Effector memory CD4-positive, alpha-beta T cell (primary cell): Measurements from ENCODE around the gene TRIM44.

Experiments used
- DNase-seq, 3 donors: peaks; one replicate each; pipeline ENCODE4 v3.0.0-alpha.2; 2020
- H3K27ac ChIP-seq: 2 replicates; pipeline ENCODE4 v1.7.0; 2013; ENCODE audit warnings: mild to moderate bottlenecking, low read length, moderate library complexity; ENCODE audit not compliant: insufficient read depth, poor library complexity, severe bottlenecking
- H3K27me3 ChIP-seq: replicated peaks from 2 replicates; pipeline ENCODE4 v1.7.0; 2013; ENCODE audit warnings: mild to moderate bottlenecking, low read length; ENCODE audit not compliant: insufficient read depth, control insufficient read depth, poor library complexity, severe bottlenecking
- H3K36me3 ChIP-seq: 2 replicates; pipeline ENCODE4 v1.7.0; 2013; ENCODE audit warnings: mild to moderate bottlenecking, low read length, moderate library complexity; ENCODE audit not compliant: control insufficient read depth, insufficient read depth
- H3K4me1 ChIP-seq: 2 replicates; pipeline ENCODE4 v1.7.0; 2013; ENCODE audit warnings: low read length, mild to moderate bottlenecking; ENCODE audit not compliant: control insufficient read depth, insufficient read depth, poor library complexity, severe bottlenecking
- H3K4me3 ChIP-seq: 2 replicates; pipeline ENCODE4 v1.7.0; 2013; ENCODE audit warnings: low read length, low read depth, mild to moderate bottlenecking; ENCODE audit not compliant: insufficient read depth, poor library complexity, severe bottlenecking
- H3K9me3 ChIP-seq: 2 replicates; pipeline ENCODE4 v1.7.0; 2013; ENCODE audit warnings: mild to moderate bottlenecking, low read length, moderate library complexity; ENCODE audit not compliant: control insufficient read depth

The TRIM44 gene

DNA sequence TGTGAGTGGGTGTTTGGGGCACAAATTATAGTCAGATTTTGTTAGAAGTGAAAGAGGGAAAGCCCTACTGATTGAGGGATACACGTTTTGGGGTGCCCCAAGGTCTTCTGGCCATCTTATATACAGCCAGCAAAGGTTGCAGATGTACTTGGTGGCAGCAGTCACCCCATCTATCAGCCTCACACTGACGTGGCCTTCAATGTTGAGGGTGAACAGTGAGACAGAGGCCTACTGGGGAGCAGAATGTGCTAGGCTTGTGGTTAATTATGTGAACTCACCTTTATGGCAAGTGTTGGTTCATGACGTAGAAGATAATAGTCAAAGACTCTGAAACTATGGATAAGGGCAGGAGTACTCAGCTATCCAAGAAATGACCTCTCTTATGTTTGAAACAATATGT is 121.2 kb downstream of the TRIM44 start:
- Histone ChIP-seq H3K4me3 (no peak overlapping the region), H3K9me3 (no peaks in the 10 kb centered on the region), H3K36me3 (no peaks in the 10 kb centered on the region), H3K27me3 (no peaks in the 10 kb centered on the region), H3K27ac (no peak overlapping the region), H3K4me1 (peaks cover 4% of the 10 kb centered on the region)
- no peak for DNase-seq

DNA sequence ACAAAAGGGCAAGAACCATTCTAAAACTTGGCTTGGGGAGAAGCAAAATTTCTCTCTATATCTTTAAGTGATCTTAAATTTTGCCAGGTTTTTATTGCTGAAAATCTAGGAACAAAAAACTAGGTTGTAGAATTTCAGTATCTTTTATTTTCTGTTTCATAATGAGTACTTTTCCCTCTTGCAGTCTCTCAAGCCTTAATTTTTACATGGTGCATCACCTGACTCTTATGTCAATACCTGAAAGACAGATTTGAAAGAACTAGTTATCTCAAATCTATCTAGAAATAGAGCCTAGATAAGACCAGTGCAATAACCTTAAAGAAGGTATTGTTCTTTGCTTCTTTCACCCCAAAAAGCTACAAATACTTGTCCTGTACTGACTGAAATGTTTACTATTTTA is 122.1 kb downstream of the TRIM44 start:
- H3K27me3 ChIP-seq = no peaks in the 10 kb centered on the region
- H3K36me3 ChIP-seq = no peaks in the 10 kb centered on the region
- no peak overlapping the region for H3K27ac ChIP-seq
- H3K4me3 ChIP-seq = no peak overlapping the region
- H3K9me3 ChIP-seq = no peaks in the 10 kb centered on the region
- H3K4me1 ChIP-seq = peaks cover 4% of the 10 kb centered on the region
- no peak for DNase-seq

DNA sequence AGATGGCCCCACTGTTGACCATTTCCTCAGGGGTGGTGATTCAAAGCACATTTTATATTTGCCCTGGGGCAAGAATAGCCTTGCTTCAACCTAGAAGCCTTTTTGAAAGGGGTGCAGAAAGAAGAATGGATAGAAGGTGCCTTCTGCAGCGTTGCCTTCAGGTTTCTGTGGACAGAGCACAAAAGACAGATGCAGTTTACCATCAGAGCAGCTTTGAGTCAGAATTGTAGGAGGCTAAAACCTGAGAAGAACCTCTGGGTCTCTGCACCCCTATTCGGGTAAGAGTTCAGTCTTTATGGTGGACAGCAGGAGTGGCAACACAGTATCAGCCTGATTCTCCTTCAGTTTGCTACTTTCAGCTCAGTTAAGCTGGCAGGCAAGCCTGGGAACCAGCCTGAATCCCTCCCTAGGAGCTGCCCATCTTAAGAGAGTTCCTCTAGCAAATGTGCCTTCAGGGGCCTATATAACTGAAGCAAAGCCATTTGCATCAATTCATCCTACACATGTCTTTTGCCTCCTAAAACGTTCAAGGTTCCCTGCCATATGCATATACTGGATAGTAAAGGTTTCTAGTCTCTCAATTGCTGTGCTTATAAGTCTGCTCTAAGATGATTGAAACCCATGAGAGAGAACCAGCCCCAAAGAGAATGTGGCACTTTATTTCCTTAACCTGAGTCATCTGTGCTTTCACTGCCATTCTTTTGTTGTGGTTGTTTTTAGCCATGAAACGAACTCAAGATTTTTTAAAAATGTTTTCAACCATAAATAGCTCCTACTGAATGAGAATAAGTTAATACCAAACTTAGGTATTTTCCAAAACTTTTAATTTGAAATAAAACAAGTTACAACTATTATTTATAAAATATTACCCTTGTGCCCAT is 123.0 kb downstream of the TRIM44 start:
- H3K27ac ChIP-seq = no peak overlapping the region
- H3K36me3 ChIP-seq = no peaks in the 10 kb centered on the region
- H3K9me3 ChIP-seq = no peaks in the 10 kb centered on the region
- H3K4me1 ChIP-seq = peaks cover 4% of the 10 kb centered on the region
- H3K4me3 ChIP-seq = no peak overlapping the region
- DNase-seq = no peak
- no peaks in the 10 kb centered on the region for H3K27me3 ChIP-seq

DNA sequence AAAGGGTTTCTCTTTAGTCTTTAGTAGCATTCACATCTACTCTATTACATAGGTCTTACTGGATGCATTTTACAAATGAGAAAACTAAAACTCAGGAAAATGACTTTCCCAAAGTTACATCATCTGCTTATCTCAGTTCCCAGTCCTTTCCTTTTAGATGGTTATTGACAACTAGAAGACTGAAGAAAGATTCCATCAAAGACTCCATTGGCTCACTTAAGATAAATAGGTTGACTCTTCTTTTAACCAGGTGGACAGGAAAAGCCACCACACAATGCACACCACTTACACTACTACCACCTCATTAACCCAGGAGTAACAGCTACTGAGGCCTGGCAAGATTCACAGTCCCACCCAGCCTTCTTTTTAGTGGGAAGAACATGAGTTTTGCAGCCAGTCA is 123.6 kb downstream of the TRIM44 start:
- Histone ChIP-seq H3K27me3 (no peaks in the 10 kb centered on the region), H3K27ac (no peak overlapping the region), H3K9me3 (no peaks in the 10 kb centered on the region), H3K4me3 (no peak overlapping the region), H3K4me1 (peaks cover 4% of the 10 kb centered on the region), H3K36me3 (no peaks in the 10 kb centered on the region)
- no peak for DNase-seq

DNA sequence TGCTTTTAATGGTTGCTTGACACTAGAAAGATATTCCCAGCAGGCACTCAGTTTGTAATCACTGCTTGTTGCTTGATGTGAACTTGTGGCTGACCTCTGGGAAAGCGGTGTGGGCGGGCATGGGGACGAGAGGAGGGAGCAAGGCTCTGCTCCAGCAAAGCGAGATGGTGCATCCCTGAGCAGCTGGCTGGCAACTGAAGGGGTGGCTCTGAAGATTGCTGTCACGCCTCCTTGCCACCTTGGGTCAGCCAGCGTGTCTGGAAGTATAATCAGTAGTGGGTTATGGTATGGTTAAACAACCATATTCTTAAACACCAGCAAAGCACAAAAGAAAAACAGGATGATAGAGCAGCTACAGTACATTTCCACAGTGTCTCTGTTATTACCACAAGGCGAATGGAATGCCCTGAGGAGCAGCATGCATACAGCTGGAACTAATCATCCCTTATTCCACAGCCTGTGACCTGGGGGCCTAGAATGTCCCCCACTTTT is 124.5 kb downstream of the TRIM44 start:
- no peaks in the 10 kb centered on the region for H3K27me3 ChIP-seq
- no peak overlapping the region for H3K27ac ChIP-seq
- no peaks in the 10 kb centered on the region for H3K9me3 ChIP-seq
- no peak overlapping the region for H3K4me3 ChIP-seq
- H3K4me1 ChIP-seq = peaks cover 4% of the 10 kb centered on the region
- no peaks in the 10 kb centered on the region for H3K36me3 ChIP-seq
- DNase-seq = no peak

DNA sequence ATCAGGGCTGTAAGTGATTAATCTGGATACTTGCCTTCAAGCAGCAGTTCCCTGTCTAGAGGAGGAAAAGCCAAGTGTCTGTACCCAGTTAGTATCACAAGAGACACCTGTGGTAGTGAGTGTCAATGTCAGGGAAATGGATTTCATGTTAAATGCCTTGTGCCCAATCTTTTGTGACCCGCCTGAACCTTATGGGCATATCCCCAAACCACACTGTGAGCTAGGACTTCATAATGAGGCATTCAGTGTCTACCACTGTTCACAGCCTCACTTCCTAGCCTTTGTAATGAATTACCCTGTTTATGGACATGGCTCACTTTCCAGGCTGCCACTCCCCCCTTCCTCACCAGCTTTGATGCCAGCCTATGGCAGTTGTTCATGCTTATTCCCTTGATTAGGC is 125.1 kb downstream of the TRIM44 start:
- no peak overlapping the region for H3K27ac ChIP-seq
- no peaks in the 10 kb centered on the region for H3K9me3 ChIP-seq
- H3K4me3 ChIP-seq = no peak overlapping the region
- H3K4me1 ChIP-seq = peaks cover 4% of the 10 kb centered on the region
- no peaks in the 10 kb centered on the region for H3K27me3 ChIP-seq
- no peaks in the 10 kb centered on the region for H3K36me3 ChIP-seq
- DNase-seq = no peak

DNA sequence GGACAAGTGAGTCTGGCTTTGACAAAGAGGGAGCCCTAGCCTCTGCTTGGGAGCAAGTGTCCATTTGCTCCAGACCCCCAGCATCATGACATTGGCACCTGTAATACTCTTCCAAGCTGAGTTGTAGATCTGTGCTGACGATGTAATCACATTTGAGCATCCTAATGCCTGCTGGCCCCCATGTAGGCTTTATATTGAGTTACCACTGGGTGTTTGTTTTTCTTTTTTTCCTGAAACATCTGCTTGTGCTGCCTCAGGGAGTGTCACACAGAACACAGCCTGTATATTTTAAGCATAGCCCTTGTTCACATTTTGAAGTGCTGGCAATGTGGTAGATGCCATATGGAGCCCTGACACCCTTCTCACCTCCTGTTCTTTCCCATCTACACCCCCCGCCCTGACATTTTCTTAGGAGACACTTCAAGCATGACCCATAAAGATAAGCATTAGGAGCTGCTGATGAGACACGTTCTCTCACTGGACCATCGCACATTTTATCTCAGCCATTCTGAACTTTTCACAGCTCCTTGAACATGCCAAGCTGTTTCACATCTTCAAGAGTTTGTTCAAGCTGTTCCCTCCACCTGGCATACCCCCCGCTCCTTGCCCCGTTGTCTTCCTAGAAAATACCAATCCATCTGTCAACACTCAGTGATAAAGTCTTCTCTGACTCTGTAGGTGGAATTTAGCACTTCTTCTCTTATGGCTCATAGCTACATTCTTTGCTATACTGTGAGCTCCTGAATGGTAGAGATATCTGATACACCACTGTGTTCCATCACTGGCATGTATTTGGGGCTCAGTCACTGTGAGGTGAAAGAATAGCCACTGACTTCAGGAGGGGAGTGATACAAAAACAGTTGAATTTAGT is 128.7 kb downstream of the TRIM44 start:
- H3K36me3 ChIP-seq = no peaks in the 10 kb centered on the region
- DNase-seq = no peak
- no peaks in the 10 kb centered on the region for H3K9me3 ChIP-seq
- H3K27me3 ChIP-seq = no peaks in the 10 kb centered on the region
- H3K4me3 ChIP-seq = no peak overlapping the region
- no peak overlapping the region for H3K27ac ChIP-seq
- H3K4me1 ChIP-seq = no peaks in the 10 kb centered on the region

DNA sequence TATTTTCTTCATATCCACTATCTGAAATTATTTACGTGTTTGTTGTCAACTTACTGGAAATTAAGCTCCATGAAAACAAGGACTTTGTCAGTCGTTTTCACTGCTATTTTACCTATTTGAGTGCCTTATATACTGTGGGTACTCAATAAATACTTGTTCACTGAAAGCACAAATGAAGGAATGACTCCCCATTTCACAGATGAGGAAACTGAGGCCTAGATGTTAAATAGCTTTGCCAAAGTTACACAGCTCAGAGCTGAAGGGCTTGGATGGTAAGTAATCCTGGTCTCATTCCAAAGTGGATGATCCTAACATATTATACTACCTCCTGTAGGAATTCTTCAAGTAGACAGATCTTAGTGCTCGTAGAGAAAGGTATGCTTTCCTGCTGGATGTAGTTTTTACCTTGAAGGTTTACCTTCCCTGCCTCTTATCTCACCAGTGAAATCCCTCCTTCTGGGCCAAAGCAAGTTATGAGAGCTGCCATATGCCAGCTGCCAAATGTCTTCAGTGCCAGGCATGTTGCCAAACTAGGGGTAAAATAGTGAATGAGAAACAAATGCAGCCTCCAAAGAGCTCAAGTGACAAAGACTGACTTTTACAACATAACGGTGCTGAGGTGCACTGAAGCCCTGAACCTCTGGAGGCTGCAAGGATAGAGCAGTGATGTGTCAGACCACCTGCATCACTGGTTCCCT is 129.7 kb downstream of the TRIM44 start:
- no peak overlapping the region for H3K4me3 ChIP-seq
- no peaks in the 10 kb centered on the region for H3K27me3 ChIP-seq
- no peaks in the 10 kb centered on the region for H3K4me1 ChIP-seq
- no peak for DNase-seq
- no peaks in the 10 kb centered on the region for H3K9me3 ChIP-seq
- H3K36me3 ChIP-seq = no peaks in the 10 kb centered on the region
- H3K27ac ChIP-seq = no peak overlapping the region

DNA sequence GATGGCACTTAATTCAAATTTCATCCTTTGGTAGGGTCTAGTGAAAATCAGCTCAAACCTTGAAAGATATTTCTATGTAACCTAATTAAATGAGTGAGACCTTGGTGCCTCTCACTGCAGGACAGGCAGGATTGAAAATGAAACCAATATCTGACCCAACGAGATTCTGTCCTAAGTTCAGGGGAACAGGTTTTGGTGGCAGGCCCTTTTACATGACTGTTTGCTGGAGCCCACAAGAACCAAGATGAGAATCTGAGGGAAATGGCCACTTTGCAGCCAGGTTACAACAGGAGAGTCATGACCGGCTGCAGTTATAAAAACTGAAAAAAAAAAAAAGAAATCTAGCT is 130.2 kb downstream of the TRIM44 start:
- no peak overlapping the region for H3K27ac ChIP-seq
- no peaks in the 10 kb centered on the region for H3K36me3 ChIP-seq
- H3K4me1 ChIP-seq = no peaks in the 10 kb centered on the region
- DNase-seq = no peak
- no peaks in the 10 kb centered on the region for H3K27me3 ChIP-seq
- no peak overlapping the region for H3K4me3 ChIP-seq
- no peaks in the 10 kb centered on the region for H3K9me3 ChIP-seq
